ENCODE measurements around the gene RNF114.

DNA sequence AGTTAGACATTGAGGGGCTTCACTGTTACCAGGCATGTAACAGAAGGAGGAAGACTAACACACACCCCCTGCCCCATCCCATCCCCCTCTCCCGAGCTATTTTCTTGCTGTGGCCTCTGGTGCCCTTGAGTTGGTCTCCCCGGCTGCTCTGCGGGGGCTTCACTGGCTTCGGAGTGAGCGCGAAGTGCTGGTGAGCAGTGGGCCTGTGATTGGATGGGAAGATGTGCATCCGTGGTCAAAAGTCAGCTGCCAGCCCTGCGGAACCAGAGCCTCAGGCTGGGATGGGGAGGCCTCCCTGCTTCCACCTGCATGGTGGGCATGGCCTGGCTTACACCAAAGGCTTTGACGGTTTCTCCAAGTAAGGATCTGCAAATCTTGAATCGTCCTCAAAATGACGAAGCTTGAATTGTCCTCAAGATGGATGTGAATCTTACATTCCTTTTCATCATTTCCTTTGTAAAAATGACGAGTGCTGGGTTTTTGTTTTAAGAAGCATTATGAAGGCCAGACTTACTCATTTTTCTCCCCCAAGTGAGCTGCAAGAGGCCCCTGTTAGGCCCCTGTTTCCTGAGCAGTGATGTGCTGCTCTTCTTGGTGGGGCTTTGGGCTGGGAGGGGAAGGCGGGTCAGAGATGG lies 44.6 kb upstream of the RNF114 start:
- TF ChIP-seq CTCF (IDR thresholded peaks at IDR 0.05) (no peak), POLR2A (IDR thresholded peaks at IDR 0.05) (no peak)

All from esophagus squamous epithelium (tissue), 4 donors.